ENCODE results near the gene ZNF525. TPM values are rescaled to one million over a fixed set of nuclear protein-coding genes. Genes with fewer than 3 reads are reported as not detected.
"Not testable (repeated sequence)": the region's sequence is repeated elsewhere in the genome, so short reads cannot be mapped to it uniquely, and the experiment has no call there.

The ZNF525 gene
- total RNA-seq, 1 experiment from 2014 or later, result 10.2 TPM

DNA sequence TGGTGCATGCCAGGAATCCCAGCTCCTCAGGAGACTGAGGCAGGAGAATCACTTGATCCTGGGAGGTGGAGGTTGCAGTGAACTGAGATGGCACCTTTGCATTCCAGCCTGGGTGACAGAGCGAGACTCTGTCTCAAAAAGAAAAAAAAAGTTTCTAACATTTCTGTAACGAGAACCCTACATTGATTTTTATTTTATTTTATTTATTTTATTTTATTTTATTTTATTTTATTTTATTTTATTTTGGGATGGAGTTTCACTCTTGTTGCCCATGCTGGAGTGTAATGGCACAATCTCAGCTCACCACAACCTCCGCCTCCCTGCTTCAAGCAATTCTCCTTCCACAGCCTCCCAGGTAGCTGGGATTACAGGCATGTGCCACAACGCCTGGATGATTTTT, 21.1 kb upstream of the ZNF525 start:
- H3K4me3 ChIP-seq (replicated peaks in 1 of 2; ENCODE audit: low read depth in 1 of 2, low read length in 2 of 2); POLR2A ChIA-PET; H3K9ac ChIP-seq (ENCODE audit: low read length); H4K20me1 ChIP-seq (ENCODE audit: insufficient read depth); H3K4me2 ChIP-seq (ENCODE audit: low read length); intact Hi-C loops (cut with micrococcal nuclease); H3K27me3 ChIP-seq (ENCODE audit: insufficient read depth, low read length); H3K9me3 ChIP-seq (ENCODE audit: control insufficient read depth in 1 of 2, insufficient read depth in 1 of 2, low read depth in 1 of 2, low read length in 2 of 2); H2AFZ ChIP-seq (ENCODE audit: low read depth, low read length, poor library complexity, severe bottlenecking); RAD21 ChIA-PET (ENCODE audit: low non-redundant PET in 1 of 2, low total read pairs in 2 of 2, uncharacterized antibody in 2 of 2, unreplicated experiment in 2 of 2); H3K4me1 ChIP-seq (ENCODE audit: control insufficient read depth in 1 of 2, insufficient read depth in 2 of 2, low read length in 2 of 2); BruUV-seq (replicated peaks); H3K27ac ChIP-seq (ENCODE audit: low read depth, low read length); ATAC-seq; DNase-seq (ENCODE audit: low read depth, low spot score); CTCF ChIA-PET; H3K9me2 ChIP-seq (ENCODE audit: insufficient read depth); H3K79me2 ChIP-seq (ENCODE audit: insufficient read depth, low read length): not testable (repeated sequence)
- peaks cover 4 to 38% of the 10 kb centered on the region in 2 experiments; a peak in 3 of 4 replicates for H3K36me3 ChIP-seq (ENCODE audit: control insufficient read depth in 1 of 2, insufficient read depth in 2 of 2, low read length in 2 of 2)

DNA sequence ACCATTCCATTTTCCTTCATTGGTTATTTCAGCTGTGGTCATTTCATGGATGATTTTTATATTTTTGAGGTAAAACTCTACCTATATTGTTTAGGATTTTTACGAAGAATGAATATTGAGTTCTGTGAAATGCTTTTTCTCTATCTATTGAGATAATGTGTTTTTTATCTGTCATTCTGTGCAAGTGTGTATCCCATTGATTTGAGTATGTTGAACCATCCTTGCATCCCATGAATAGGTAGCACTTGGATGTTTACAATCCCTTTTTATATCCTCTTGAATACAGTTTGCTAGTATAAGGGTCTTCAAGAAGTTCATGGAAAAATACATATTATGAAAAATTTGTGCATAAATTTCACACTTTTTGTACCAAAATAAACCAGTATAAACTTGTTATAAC, 9.8 kb upstream of the ZNF525 start:
- no peaks in the 10 kb centered on the region for H4K20me1 ChIP-seq (ENCODE audit: insufficient read depth)
- H3K27ac ChIP-seq (ENCODE audit: low read depth, low read length), result no peak overlapping the region
- no peak overlapping the region for H3K4me2 ChIP-seq (ENCODE audit: low read length)
- no peaks in the 10 kb centered on the region for H3K27me3 ChIP-seq (ENCODE audit: insufficient read depth, low read length)
- no peak overlapping the region for H2AFZ ChIP-seq (ENCODE audit: low read depth, low read length, poor library complexity, severe bottlenecking)
- no peaks in the 10 kb centered on the region for H3K79me2 ChIP-seq (ENCODE audit: insufficient read depth, low read length)
- CTCF ChIA-PET, result no interaction called here
- peaks cover 4 to 14% of the 10 kb centered on the region in 2 experiments; a peak in 3 of 4 replicates for H3K36me3 ChIP-seq (ENCODE audit: control insufficient read depth in 1 of 2, insufficient read depth in 2 of 2, low read length in 2 of 2)
- no peaks in the 10 kb centered on the region for H3K9me2 ChIP-seq (ENCODE audit: insufficient read depth)
- H3K9ac ChIP-seq (ENCODE audit: low read length), result no peak overlapping the region
- ATAC-seq (no peak), DNase-seq (ENCODE audit: low read depth, low spot score) (no peak)
- no peaks in the 10 kb centered on the region for H3K4me1 ChIP-seq (ENCODE audit: control insufficient read depth in 1 of 2, insufficient read depth in 2 of 2, low read length in 2 of 2)
- TF ChIP-seq POLR2AphosphoS5 (IDR thresholded peaks at IDR 0.05; ENCODE audit: low read depth, low read length) (no peak), YY1 (IDR thresholded peaks at IDR 0.05; ENCODE audit: extremely low read depth, insufficient replicate concordance, low read depth, low read length) (no peak), FOSL1 (IDR thresholded peaks at IDR 0.05; ENCODE audit: low read depth) (no peak), JUND (IDR thresholded peaks at IDR 0.05) (no peak), ELF1 (IDR thresholded peaks at IDR 0.05; ENCODE audit: borderline replicate concordance, low read depth) (no peak), EZH2phosphoT487 (IDR thresholded peaks at IDR 0.05; ENCODE audit: borderline replicate concordance) (no peak)
- TF ChIP-seq, protein P1, sequence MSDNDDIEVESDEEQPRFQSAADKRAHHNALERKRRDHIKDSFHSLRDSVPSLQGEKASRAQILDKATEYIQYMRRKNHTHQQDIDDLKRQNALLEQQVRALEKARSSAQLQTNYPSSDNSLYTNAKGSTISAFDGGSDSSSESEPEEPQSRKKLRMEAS (IDR thresholded peaks at IDR 0.05), result no peak
- BruUV-seq (replicated peaks), result no TSS peak
- H3K9me3 ChIP-seq (ENCODE audit: control insufficient read depth in 1 of 2, insufficient read depth in 1 of 2, low read depth in 1 of 2, low read length in 2 of 2), result peaks cover 35 to 43% of the 10 kb centered on the region in 2 experiments; a peak in 3 of 4 replicates
- no peak overlapping the region for H3K4me3 ChIP-seq (replicated peaks in 1 of 2; ENCODE audit: low read depth in 1 of 2, low read length in 2 of 2)
- intact Hi-C loops (cut with micrococcal nuclease), result no loop called here
- RAD21 ChIA-PET (ENCODE audit: low non-redundant PET in 1 of 2, low total read pairs in 2 of 2, uncharacterized antibody in 2 of 2, unreplicated experiment in 2 of 2), result no interaction called here
- POLR2A ChIA-PET, result no interaction called here

Data from HCT116 (cell line).